ENCODE results near the gene MYBPHL. TPM values are rescaled to one million over a fixed set of nuclear protein-coding genes. Genes with fewer than 3 reads are reported as not detected.

The MYBPHL gene
- total and polyA plus RNA-seq, 2 of the 13 experiments (the other 11 are each of a cell fraction or from before 2014, with no cell fraction given): 3.7 to 3.8 TPM

GRCh38 chr1:109252893-109253802, 53.7 kb downstream of the MYBPHL start (continued):
- TF ChIP-seq, protein P1, sequence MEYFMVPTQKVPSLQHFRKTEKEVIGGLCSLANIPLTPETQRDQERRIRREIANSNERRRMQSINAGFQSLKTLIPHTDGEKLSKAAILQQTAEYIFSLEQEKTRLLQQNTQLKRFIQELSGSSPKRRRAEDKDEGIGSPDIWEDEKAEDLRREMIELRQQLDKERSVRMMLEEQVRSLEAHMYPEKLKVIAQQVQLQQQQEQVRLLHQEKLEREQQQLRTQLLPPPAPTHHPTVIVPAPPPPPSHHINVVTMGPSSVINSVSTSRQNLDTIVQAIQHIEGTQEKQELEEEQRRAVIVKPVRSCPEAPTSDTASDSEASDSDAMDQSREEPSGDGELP (IDR thresholded peaks at IDR 0.05; ENCODE audit: borderline replicate concordance, low read depth): 0 out of 2 replicates have a peak, but pooled peaks have one; percentile 3
- TF ChIP-seq TARDBP (CRISPR knock-in tag; IDR thresholded peaks at IDR 0.05) (no peak), ZBTB3 (CRISPR knock-in tag; IDR thresholded peaks at IDR 0.05; ENCODE audit: borderline replicate concordance, low read depth) (no peak), CAMTA2 (CRISPR knock-in tag; IDR thresholded peaks at IDR 0.05; ENCODE audit: borderline replicate concordance) (no peak), SIX1 (CRISPR knock-in tag; IDR thresholded peaks at IDR 0.05; ENCODE audit: borderline replicate concordance) (no peak), ELF1 (CRISPR knock-in tag; IDR thresholded peaks at IDR 0.05) (no peak), ISX (CRISPR knock-in tag; conservative IDR thresholded peaks at IDR 0.05) (no peak), RARG (CRISPR knock-in tag; IDR thresholded peaks at IDR 0.05; ENCODE audit: low read depth) (no peak), KAT7 (CRISPR knock-in tag; IDR thresholded peaks at IDR 0.05; ENCODE audit: borderline replicate concordance) (no peak), ZNF207 (IDR thresholded peaks at IDR 0.05; ENCODE audit: borderline replicate concordance) (no peak), ZNF17 (CRISPR knock-in tag; IDR thresholded peaks at IDR 0.05) (no peak), ZBTB38 (CRISPR knock-in tag; IDR thresholded peaks at IDR 0.05) (peak; percentile 15; the same call in 1 of the 2 replicates), ZNF772 (CRISPR knock-in tag; IDR thresholded peaks at IDR 0.05) (peak; percentile 3; the same call in 1 of the 2 replicates), SP140L (CRISPR knock-in tag; IDR thresholded peaks at IDR 0.05; ENCODE audit: borderline replicate concordance) (no peak), THYN1 (CRISPR knock-in tag; IDR thresholded peaks at IDR 0.05; ENCODE audit: borderline replicate concordance, low read depth) (no peak), ZNF329 (CRISPR knock-in tag; IDR thresholded peaks at IDR 0.05; ENCODE audit: low read depth) (no peak), ETV5 (CRISPR knock-in tag; IDR thresholded peaks at IDR 0.05; ENCODE audit: borderline replicate concordance) (no peak), NONO (IDR thresholded peaks at IDR 0.05) (no peak), NONO (CRISPR knock-in tag; conservative IDR thresholded peaks at IDR 0.05) (no peak), BHLHE40 (IDR thresholded peaks at IDR 0.05; ENCODE audit: low read length) (no peak), SKI (IDR thresholded peaks at IDR 0.05; ENCODE audit: partially characterized antibody) (no peak), ZBTB44 (CRISPR knock-in tag; IDR thresholded peaks at IDR 0.05) (no peak)
- TF ChIP-seq, protein P2, sequence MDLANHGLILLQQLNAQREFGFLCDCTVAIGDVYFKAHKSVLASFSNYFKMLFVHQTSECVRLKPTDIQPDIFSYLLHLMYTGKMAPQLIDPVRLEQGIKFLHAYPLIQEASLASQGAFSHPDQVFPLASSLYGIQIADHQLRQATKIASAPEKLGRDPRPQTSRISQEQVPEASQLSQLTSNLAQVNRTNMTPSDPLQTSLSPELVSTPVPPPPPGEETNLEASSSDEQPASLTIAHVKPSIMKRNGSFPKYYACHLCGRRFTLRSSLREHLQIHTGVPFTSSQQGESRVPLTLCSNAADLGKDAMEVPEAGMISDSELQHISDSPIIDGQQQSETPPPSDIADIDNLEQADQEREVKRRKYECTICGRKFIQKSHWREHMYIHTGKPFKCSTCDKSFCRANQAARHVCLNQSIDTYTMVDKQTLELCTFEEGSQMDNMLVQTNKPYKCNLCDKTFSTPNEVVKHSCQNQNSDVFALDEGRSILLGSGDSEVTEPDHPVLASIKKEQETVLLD (CRISPR knock-in tag; IDR thresholded peaks at IDR 0.05; ENCODE audit: low read depth): no peak
